PFSK-1 (cell line): Measurements from ENCODE around the gene XYLT1.

Experiments
- FOXP2 ChIP-seq: optimal IDR thresholded peaks from 2 replicates; pipeline ENCODE3; 2011; ENCODE audit warnings: borderline replicate concordance, control low read depth, inconsistent platforms; ENCODE audit not compliant: insufficient read depth; ENCODE audit errors: extremely low read length, extremely low read depth
- POLR2AphosphoS5 ChIP-seq: IDR thresholded peaks from 2 replicates; pipeline ENCODE4 v1.6.1; 2012; ENCODE audit warnings: low read depth, mild to moderate bottlenecking, control low read depth, low read length, moderate library complexity
- REST ChIP-seq, 2 experiments: IDR thresholded peaks; 2 replicates each; pipeline versions ENCODE4 v1.6.1 to v1.8.0; 2011 to 2012; ENCODE audit warnings: low read depth in 2 of 2, low read length in 2 of 2, control low read depth in 1 of 2, inconsistent platforms in 1 of 2, mild to moderate bottlenecking in 1 of 2, moderate library complexity in 1 of 2; ENCODE audit not compliant: insufficient read depth in 1 of 2
- SIN3A ChIP-seq: IDR thresholded peaks from 2 replicates; pipeline ENCODE4 v1.6.1; 2012; ENCODE audit warnings: mild to moderate bottlenecking, low read length, moderate library complexity, borderline replicate concordance; ENCODE audit not compliant: insufficient read depth
- TAF1 ChIP-seq: IDR thresholded peaks from 2 replicates; pipeline ENCODE4 v1.6.1; 2012; ENCODE audit warnings: low read length, control low read depth, borderline replicate concordance; ENCODE audit not compliant: insufficient read depth

The XYLT1 gene

GRCh38 chr16:17358355-17358754, 112.4 kb downstream of the XYLT1 start:
- no peak for TF ChIP-seq FOXP2
- TF ChIP-seq TAF1 = no peak

- TF ChIP-seq SIN3A (no peak), REST (IDR thresholded peaks at IDR 0.05; ENCODE audit: insufficient read depth in 1 of 2, low read depth in 2 of 2, low read length in 2 of 2) (no peak), POLR2AphosphoS5 (no peak), FOXP2 (no peak), TAF1 (no peak)
These were observed 113.3 kb downstream of the XYLT1 start for GRCh38 chr16:17357307-17358062.

- no peak for TF ChIP-seq FOXP2
- TF ChIP-seq REST (IDR thresholded peaks at IDR 0.05; ENCODE audit: insufficient read depth in 1 of 2, low read depth in 2 of 2, low read length in 2 of 2) = no peak
- TF ChIP-seq SIN3A = no peak
- TF ChIP-seq TAF1 = no peak
- TF ChIP-seq POLR2AphosphoS5 = no peak
These were observed 114.4 kb downstream of the XYLT1 start for GRCh38 chr16:17356243-17356933.

GRCh38 chr16:17354685-17355084, 116.1 kb downstream of the XYLT1 start:
- TF ChIP-seq TAF1 (no peak), POLR2AphosphoS5 (no peak), FOXP2 (no peak), SIN3A (no peak), REST (IDR thresholded peaks at IDR 0.05; ENCODE audit: insufficient read depth in 1 of 2, low read depth in 2 of 2, low read length in 2 of 2) (no peak)

- TF ChIP-seq TAF1 (no peak), POLR2AphosphoS5 (no peak), FOXP2 (no peak), SIN3A (no peak), REST (IDR thresholded peaks at IDR 0.05; ENCODE audit: insufficient read depth in 1 of 2, low read depth in 2 of 2, low read length in 2 of 2) (no peak)
These were observed 116.6 kb downstream of the XYLT1 start for GRCh38 chr16:17354141-17354601.
